WI38 (cell line): ENCODE measurements around the gene PDIK1L.

ENCODE experiments used
- H3K4me3 ChIP-seq: 2 replicates; pipeline ENCODE4 v1.5.1; 2011; ENCODE audit warnings: low read depth, mild to moderate bottlenecking, control low read depth, low read length
- CTCF ChIP-seq: IDR thresholded peaks from 2 replicates; pipeline ENCODE4 v1.5.1; 2012; ENCODE audit warnings: low read depth, mild to moderate bottlenecking, control low read depth, low read length

Gene PDIK1L

GRCh38 chr1:26169669-26170471 lies 58.2 kb downstream of the PDIK1L start, which contains the start of gene ZNF593:
Gene ZNF593 (plus strand): TSS chr1:26169908. CDS start chr1:26169984, 76 bp downstream.
- peak within 1 kb of the TSS; percentile 88 for H3K4me3 ChIP-seq
- TF ChIP-seq CTCF: peak; percentile 86

- TF ChIP-seq CTCF: no peak
- H3K4me3 ChIP-seq: peak overlapping the region; percentile 88
Measured at GRCh38 chr1:26170472-26170821, 58.8 kb downstream of the PDIK1L start.

GRCh38 chr1:26171084-26172072 lies 59.8 kb downstream of the PDIK1L start, which contains the start of gene ZNF593OS:
Gene ZNF593OS (minus strand): TSS chr1:26171832. CDS start chr1:26171661, 171 bp downstream.
- no peak for TF ChIP-seq CTCF
- peak within 1 kb of the TSS; percentile 88 for H3K4me3 ChIP-seq
